Right atrium auricular region (tissue), 2 donors: ENCODE measurements around the gene PTPRS. TPM values are rescaled to one million over a fixed set of nuclear protein-coding genes. Genes with fewer than 3 reads are reported as not detected.

Experiments
- DNase-seq: peaks from one replicate; pipeline ENCODE4 v3.0.0-alpha.2; 2019; ENCODE audit warnings: low spot score
- H3K27ac ChIP-seq, 2 donors: fragments of 200-600 bp; sonication (generic); 1 replicate in 1 of 2; 2 replicates in 1 of 2; pipeline ENCODE4 v1.5.1; 2016 to 2019
- H3K27me3 ChIP-seq, 2 donors: fragments of 200-600 bp; sonication (generic); one replicate each; pipeline versions ENCODE4 v1.5.1 to v1.6.0; 2017 to 2019
- H3K36me3 ChIP-seq: fragments of 200-600 bp; sonication (generic); one replicate; pipeline ENCODE4 v1.5.1; 2016
- H3K4me1 ChIP-seq, 2 donors: fragments of 200-600 bp; sonication (generic); one replicate each; pipeline versions ENCODE4 v1.5.1 to v1.6.0; 2017 to 2019
- H3K4me3 ChIP-seq, 2 donors: fragments of 200-600 bp; sonication (generic); 1 replicate in 1 of 2; 2 replicates in 1 of 2; pipeline ENCODE4 v1.5.1; 2017 to 2019; ENCODE audit warnings: mild to moderate bottlenecking in 1 of 2, moderate library complexity in 1 of 2
- H3K9me3 ChIP-seq, 2 donors: fragments of 200-600 bp; sonication (generic); one replicate each; pipeline ENCODE4 v1.5.1; 2019
- total RNA-seq, 2 donors: library from RNA; depleted of rRNA; stranded (reverse); fragments of >200 nt; gene quantifications; one replicate each; pipeline ENCODE4 v1.1.0, GENCODE V29; 2016
- TF ChIP-seq, protein P1 (sequence below), 2 donors: fragments of 200-600 bp; sonication (generic); IDR thresholded peaks; one replicate each; pipeline ENCODE4 v1.5.1; 2019; ENCODE audit warnings: antibody characterized with exemption in 2 of 2

Gene PTPRS
- total RNA-seq, 2 donors from 2014 or later = 138 to 190 TPM

DNA sequence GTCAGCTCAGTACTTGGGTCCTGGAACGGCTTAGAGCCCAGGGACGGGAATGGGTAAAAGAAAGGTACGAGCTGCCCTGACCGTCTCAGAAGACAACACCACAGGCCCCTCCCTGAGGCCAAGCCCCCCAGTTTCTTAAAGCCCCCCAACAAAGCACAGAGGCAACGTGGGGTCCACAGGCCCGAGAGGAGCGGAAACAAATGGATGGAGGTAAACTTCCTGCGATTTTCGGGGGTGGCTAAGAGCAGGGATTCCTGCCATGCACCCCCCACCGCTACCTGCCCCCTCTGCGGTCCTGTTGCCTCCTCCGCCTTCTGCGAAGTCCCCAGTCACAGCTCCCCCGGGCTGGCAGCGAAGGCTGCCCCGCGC is 48.2 kb downstream of the PTPRS start:
- Histone ChIP-seq H3K36me3 (no peaks in the 10 kb centered on the region), H3K27ac (peak overlapping the region; percentile 84 to 87), H3K4me1 (peaks cover 0 to 52% of the 10 kb centered on the region in 2 donors), H3K9me3 (no peaks in the 10 kb centered on the region), H3K27me3 (no peaks in the 10 kb centered on the region), H3K4me3 (peak overlapping the region; percentile 75 to 87)
- TF ChIP-seq, protein P1, sequence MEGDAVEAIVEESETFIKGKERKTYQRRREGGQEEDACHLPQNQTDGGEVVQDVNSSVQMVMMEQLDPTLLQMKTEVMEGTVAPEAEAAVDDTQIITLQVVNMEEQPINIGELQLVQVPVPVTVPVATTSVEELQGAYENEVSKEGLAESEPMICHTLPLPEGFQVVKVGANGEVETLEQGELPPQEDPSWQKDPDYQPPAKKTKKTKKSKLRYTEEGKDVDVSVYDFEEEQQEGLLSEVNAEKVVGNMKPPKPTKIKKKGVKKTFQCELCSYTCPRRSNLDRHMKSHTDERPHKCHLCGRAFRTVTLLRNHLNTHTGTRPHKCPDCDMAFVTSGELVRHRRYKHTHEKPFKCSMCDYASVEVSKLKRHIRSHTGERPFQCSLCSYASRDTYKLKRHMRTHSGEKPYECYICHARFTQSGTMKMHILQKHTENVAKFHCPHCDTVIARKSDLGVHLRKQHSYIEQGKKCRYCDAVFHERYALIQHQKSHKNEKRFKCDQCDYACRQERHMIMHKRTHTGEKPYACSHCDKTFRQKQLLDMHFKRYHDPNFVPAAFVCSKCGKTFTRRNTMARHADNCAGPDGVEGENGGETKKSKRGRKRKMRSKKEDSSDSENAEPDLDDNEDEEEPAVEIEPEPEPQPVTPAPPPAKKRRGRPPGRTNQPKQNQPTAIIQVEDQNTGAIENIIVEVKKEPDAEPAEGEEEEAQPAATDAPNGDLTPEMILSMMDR (IDR thresholded peaks at IDR 0.05) = no peak
- DNase-seq = no peak

DNA sequence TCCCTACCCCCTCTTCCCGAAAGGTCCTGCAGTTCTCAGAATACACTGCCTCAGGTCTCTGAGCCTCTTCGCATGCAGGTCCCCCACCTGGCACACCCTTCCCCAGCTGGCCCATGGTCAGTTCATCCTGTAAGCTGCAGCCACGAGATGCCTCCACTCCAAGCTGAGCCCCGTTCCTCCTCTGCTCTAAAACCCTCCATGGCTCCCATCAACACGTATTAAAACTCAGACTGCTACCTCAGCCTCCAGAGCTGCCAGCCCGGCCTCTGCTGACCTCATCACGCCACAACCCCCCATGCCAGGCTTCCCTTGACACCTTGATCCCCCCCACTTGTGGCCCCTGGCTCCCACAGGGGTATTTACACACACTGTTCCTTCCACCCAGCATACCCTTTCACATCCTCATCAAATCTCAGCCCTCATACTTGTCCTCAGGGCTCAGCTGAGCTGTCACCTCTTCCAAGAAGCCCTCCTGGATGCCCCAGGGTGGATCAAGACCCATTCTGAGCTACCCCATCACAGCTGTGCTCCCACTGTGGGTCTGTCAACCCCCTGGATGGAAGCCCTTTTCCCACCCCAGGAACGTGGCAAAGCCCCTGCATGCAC is 48.9 kb downstream of the PTPRS start:
- TF ChIP-seq, protein P1 (IDR thresholded peaks at IDR 0.05) = no peak
- Histone ChIP-seq H3K4me1 (peaks cover 0 to 58% of the 10 kb centered on the region in 2 donors), H3K27me3 (no peaks in the 10 kb centered on the region), H3K36me3 (no peaks in the 10 kb centered on the region), H3K9me3 (no peaks in the 10 kb centered on the region), H3K27ac (peak overlapping the region; percentile 84 to 87), H3K4me3 (peak overlapping the region; percentile 75 to 87)
- DNase-seq = no peak

Other genes starting within 250 kb of the PTPRS start
- not detected for gene ZNRF4, start 114.6 kb upstream of the PTPRS start, total RNA-seq
- under 1 TPM in 1 of 2 donors, not detected in 1; 0.59 TPM for gene TINCR, start 227.1 kb upstream of the PTPRS start, total RNA-seq